H1 (cell line): Measurements from ENCODE around the gene TARS3.

Source experiments
- CEBPB ChIP-seq: IDR thresholded peaks from 2 replicates; pipeline ENCODE4 v1.6.1; 2012; ENCODE audit warnings: low read depth, low read length
- JUND ChIP-seq: IDR thresholded peaks from 2 replicates; pipeline ENCODE4 v1.6.1; 2011; ENCODE audit warnings: mild to moderate bottlenecking, improper control_type of control experiment, low read length
- SRF ChIP-seq: IDR thresholded peaks from 2 replicates; pipeline ENCODE4 v1.6.1; 2011; ENCODE audit warnings: mild to moderate bottlenecking, low read depth, low read length, moderate library complexity
- TCF12 ChIP-seq: IDR thresholded peaks from 2 replicates; pipeline ENCODE4 v1.6.1; 2011; ENCODE audit warnings: low read depth, mild to moderate bottlenecking, low read length
- TF ChIP-seq, protein P1 (sequence below), 3 experiments: IDR thresholded peaks; 1 replicate in 2 of 3; 2 replicates in 1 of 3; pipeline versions ENCODE4 v1.5.1 to v1.6.1; 2011; ENCODE audit warnings: low read length in 3 of 3, mild to moderate bottlenecking in 3 of 3, inconsistent platforms in 2 of 3, low read depth in 1 of 3, moderate library complexity in 1 of 3; ENCODE audit not compliant: insufficient read depth in 1 of 3; ENCODE audit errors: control extremely low read depth in 1 of 3
- TF ChIP-seq, protein P2 (sequence below): IDR thresholded peaks from 2 replicates; pipeline ENCODE4 v1.6.1; 2011; ENCODE audit warnings: low read depth, mild to moderate bottlenecking, low read length; ENCODE audit not compliant: insufficient read depth

DNA sequence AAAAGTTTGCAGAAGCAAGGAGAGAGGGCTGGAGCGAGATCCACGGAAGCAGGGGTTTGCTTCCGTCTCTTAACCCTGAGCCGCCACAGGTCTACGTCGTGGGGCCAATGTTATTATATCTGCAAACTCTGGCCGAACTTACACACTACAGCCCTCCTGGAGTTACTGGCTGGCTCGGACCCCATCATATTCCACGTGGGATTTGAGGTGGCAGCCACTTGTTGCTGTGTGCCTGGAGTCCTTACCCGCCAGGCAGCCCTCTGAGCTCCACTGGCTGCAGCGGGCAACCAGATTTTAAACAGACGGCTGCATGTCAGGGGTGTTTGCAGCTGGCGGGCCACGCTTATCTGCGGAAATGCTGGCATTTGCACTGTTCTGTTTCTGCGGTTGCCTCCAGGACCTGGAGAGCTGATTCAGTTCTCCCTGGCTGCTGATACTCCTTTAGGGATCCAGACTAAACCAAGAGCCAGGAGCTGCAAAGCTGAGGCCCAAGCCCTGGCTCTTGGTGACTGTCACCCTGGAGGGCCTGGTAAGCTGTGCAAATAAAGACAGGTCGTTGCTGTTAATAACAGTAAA is 106.8 kb downstream of the TARS3 start:
- TF ChIP-seq SRF (no peak), TCF12 (no peak), JUND (no peak), CEBPB (no peak)
- TF ChIP-seq, protein P1, sequence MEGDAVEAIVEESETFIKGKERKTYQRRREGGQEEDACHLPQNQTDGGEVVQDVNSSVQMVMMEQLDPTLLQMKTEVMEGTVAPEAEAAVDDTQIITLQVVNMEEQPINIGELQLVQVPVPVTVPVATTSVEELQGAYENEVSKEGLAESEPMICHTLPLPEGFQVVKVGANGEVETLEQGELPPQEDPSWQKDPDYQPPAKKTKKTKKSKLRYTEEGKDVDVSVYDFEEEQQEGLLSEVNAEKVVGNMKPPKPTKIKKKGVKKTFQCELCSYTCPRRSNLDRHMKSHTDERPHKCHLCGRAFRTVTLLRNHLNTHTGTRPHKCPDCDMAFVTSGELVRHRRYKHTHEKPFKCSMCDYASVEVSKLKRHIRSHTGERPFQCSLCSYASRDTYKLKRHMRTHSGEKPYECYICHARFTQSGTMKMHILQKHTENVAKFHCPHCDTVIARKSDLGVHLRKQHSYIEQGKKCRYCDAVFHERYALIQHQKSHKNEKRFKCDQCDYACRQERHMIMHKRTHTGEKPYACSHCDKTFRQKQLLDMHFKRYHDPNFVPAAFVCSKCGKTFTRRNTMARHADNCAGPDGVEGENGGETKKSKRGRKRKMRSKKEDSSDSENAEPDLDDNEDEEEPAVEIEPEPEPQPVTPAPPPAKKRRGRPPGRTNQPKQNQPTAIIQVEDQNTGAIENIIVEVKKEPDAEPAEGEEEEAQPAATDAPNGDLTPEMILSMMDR (IDR thresholded peaks at IDR 0.05; ENCODE audit: control extremely low read depth in 1 of 3, insufficient read depth in 1 of 3, low read depth in 1 of 3, low read length in 3 of 3): no peak
- TF ChIP-seq, protein P2, sequence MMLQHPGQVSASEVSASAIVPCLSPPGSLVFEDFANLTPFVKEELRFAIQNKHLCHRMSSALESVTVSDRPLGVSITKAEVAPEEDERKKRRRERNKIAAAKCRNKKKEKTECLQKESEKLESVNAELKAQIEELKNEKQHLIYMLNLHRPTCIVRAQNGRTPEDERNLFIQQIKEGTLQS: no peak
